SKM-1 (cell line): ENCODE measurements around the gene A3GALT2.

ENCODE experiments used
- DNase-seq: peaks from one replicate; lab custom pipeline; 2025; ENCODE audit not compliant: unreplicated experiment; lab: John Stamatoyannopoulos, UW

Gene A3GALT2

GRCh38 chr1:33273406-33273805 is 47.5 kb downstream of the A3GALT2 start:
- no peak for DNase-seq

GRCh38 chr1:33272930-33273329 is 48.0 kb downstream of the A3GALT2 start:
- DNase-seq = no peak

GRCh38 chr1:33272509-33272908 is 48.4 kb downstream of the A3GALT2 start:
- DNase-seq = no peak

GRCh38 chr1:33271666-33272505 is 49.0 kb downstream of the A3GALT2 start:
- DNase-seq = no peak

- no peak for DNase-seq
These were observed 50.0 kb downstream of the A3GALT2 start for GRCh38 chr1:33270808-33271465.

GRCh38 chr1:33270379-33270778 is 50.5 kb downstream of the A3GALT2 start:
- DNase-seq = no peak

- DNase-seq = no peak
These were observed 51.3 kb downstream of the A3GALT2 start for GRCh38 chr1:33269621-33270020.

- no peak for DNase-seq
These were observed 51.8 kb downstream of the A3GALT2 start for GRCh38 chr1:33268927-33269610.

GRCh38 chr1:33268457-33268856 is 52.4 kb downstream of the A3GALT2 start:
- no peak for DNase-seq

- no peak for DNase-seq
These were observed 53.3 kb downstream of the A3GALT2 start for GRCh38 chr1:33267468-33268205.

- DNase-seq = no peak
These were observed 54.1 kb downstream of the A3GALT2 start for GRCh38 chr1:33266766-33267165.

GRCh38 chr1:33265780-33266605 is 54.9 kb downstream of the A3GALT2 start:
- no peak for DNase-seq

- DNase-seq = no peak
These were observed 56.9 kb downstream of the A3GALT2 start for GRCh38 chr1:33263890-33264504.

GRCh38 chr1:33261344-33261743 is 59.6 kb downstream of the A3GALT2 start:
- no peak for DNase-seq

- no peak for DNase-seq
These were observed 60.5 kb downstream of the A3GALT2 start for GRCh38 chr1:33260439-33260838.

GRCh38 chr1:33259879-33260278 is 61.0 kb downstream of the A3GALT2 start:
- DNase-seq = no peak

- DNase-seq = no peak
These were observed 62.1 kb downstream of the A3GALT2 start for GRCh38 chr1:33258788-33259274.

GRCh38 chr1:33257772-33258712 is 62.9 kb downstream of the A3GALT2 start:
- DNase-seq = no peak
